GM18508 (cell line): ENCODE measurements around the gene KIAA0753.
"Not testable (repeated sequence)": the region's sequence is repeated elsewhere in the genome, so short reads cannot be mapped to it uniquely, and the experiment has no call there.

ENCODE experiments used
- ATAC-seq: cut with Tn5 transposase; IDR thresholded peaks from one replicate; pipeline ENCODE4 v1.9.1; 2021; ENCODE audit warnings: moderate number of reproducible peaks; ENCODE audit not compliant: insufficient read depth, unreplicated experiment

The KIAA0753 gene

DNA sequence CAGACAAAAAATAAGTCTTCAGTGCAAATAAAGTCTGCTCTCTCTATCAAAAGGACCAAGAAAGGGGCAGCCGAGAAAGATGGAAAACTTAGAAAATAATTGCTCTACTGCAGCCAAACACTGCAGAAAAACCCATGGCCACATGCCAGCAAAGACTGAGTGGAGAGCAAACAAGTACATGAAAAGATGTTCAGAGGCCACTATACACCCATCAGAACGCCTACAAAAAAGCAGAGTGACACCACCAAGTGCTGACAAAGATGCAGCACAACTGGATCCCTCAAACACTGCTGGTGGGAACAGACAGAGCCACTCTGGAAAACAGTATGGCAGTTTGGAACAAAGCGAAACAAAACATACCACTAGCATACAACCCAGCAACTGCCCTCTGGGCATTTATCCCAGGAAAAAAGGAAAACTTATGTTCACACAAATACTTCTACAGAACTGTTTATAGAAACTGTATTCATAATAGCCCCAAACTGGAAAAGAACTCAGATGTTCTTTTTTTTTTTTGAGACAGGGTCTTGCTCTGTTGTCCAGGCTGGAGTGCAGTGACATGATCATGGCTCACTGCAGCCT, 36.7 kb downstream of the KIAA0753 start:
- no peak for ATAC-seq

DNA sequence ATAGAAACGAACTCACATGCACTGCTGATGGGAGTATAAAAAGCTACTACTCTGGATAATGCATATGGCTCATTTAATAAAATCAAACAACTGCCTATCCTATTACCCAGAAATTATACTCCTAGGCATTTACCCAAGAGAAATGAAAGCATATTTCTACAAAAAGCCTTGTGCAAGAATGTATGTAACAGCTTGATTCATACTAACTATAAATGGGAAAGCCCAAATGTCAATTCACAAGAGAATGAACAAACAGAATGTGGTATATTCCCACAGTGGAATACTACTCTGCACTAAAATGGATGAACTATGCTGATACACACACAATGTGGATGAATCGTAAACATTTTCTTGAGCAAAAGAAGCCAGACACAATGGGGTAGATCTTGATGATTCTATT, 38.4 kb downstream of the KIAA0753 start:
- ATAC-seq: no peak

DNA sequence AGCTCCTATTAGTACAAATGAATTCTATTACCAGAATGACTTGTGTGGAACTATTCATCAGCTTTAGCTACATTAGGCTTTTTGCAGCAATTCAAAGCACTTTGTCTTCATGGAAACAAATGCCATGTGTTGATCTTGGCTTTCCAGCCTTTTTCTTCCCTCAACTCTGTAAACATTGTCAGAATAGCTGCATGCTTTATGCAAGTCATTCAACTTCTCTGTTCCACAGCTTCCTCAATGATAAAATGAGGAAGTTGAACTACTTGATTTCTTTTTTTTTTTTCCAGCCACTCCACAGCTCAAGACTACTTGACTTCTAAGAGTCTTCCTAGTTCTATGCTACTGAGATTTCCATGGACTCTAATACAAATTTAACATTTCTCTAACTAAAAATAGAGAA, 41.1 kb downstream of the KIAA0753 start:
- ATAC-seq: no peak

DNA sequence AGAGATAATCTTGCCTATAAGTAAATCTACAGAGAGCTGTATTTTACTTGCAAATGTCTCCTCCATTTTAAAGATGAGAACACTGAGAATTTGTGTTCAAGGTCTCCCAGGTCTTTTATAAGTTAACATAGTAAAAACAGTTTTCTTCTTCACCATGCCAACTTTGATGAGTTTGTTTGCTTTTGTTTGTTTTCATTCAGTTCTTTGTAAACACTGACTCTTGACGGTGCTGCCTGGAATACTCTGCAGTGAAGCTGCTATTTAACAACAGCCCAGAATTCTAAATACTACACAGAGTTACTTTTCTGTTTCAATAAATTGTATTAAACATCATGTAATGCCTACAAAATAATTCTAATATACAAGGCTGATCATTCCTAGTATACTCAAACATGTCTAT, 42.8 kb downstream of the KIAA0753 start:
- ATAC-seq: no peak

DNA sequence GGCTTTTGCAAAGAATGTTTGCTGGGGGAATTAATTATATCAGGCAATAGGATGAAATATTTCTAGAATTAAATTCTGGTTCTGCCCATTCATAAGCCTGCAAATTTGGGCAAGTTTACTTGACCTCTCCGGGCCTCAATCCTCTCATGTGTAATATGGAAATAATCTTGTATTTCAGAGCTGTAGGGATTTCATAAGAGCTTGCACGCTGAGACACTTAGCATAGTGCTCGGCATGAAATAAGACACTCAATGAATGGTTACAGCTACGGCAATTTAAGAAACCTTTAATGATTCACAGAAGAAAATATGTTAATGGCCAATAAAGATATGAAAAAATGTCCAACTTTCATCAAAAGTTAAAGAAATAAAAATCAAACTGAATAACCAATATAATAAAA, 43.6 kb downstream of the KIAA0753 start:
- no peak for ATAC-seq

DNA sequence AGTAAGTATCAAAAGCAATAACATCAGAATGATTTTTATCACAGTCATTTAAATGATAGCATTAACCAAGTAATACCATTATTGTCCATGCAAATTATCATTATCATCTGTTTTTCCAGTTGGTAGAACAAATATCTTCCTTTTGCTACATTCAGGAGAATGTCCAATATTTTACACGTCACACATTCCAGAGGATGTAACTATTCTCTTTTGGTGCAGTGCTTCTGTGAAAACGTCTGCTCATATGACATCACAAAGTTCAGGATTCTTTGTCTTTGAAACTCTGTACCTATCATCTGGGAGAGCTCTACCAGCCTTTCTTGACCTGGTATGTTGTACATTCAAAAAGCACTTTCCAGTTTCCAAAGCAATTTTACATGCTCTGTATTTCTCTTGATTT, 44.0 kb downstream of the KIAA0753 start:
- no peak for ATAC-seq

DNA sequence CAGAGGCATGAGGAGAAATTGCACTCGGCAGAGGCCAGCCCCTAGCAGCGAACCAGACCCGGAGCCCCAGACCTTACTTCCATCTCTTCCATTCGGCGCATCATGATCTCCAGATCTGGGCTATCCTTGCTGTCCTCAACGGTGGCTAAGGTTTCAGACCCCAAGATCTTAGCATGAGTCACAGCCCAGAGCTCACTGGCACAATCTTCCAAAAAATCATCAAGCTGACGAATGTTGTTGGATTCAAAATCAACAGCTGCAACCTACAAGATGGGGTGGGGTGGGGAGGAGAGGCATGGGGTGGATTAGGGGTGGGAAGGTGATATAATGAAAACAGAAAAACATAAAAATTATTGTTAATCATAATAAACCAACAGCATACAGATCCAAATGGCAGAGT, 44.4 kb downstream of the KIAA0753 start:
- ATAC-seq: no peak

DNA sequence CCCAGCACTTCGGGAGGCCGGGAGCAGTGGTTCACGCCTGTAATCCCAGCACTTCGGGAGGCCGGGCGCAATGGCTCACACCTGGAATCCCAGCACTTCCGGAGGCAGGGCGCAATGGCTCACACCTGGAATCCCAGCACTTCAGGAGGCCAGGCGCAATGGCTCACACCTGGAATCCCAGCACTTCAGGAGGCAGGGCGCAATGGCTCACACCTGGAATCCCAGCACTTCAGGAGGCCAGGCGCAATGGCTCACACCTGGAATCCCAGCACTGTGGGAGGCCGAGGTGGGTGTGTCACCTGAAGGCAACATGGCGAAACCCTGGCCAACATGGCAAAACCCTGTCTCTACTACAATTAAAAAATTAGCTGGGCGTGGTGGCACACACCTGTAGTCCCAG, 47.1 kb downstream of the KIAA0753 start:
- ATAC-seq: not testable (repeated sequence)

DNA sequence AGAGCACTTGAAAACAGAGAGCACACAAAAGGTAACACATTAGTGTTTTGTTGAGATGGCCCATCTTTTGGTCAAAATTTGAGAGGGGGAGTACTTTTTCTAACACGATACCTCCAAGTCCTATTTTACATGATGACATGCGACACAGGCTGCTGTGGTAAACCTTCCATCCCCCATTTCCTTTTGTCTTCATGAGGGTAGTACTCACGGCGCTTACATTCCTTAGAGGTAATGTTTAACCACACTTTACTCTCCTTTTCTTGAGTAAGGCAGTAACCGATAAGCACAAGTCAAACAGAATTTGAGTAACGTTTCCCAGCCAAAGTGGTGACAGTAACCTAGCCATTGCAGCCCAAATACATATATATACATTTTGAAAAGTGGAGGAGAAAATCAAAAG, 48.3 kb downstream of the KIAA0753 start:
- no peak for ATAC-seq

DNA sequence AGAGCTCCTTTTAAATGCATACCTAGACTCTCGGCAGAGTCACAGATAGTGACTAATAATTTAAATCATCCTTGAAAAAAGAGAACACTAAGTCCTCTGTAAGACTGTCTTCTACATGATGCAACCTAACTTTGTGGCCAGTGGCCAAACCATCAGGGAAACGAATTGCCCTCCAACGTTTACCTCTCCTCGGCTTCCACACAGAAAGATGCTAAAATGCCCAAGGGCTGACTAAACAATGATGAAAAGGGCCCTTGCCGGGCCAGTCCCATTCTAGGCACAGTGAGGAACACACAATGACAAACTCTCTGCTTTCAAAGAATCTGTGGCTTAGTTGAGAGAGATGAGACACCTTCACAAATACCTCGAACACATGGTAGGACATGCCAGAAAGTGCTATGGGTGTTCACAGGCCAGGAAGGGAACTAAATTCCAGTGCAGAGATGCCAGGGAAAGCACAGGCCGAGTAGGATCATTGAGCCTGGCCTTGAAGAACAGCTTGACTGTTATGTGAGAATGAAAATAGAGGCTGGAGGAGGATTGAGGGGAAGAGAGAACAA, 48.8 kb downstream of the KIAA0753 start:
- no peak for ATAC-seq

DNA sequence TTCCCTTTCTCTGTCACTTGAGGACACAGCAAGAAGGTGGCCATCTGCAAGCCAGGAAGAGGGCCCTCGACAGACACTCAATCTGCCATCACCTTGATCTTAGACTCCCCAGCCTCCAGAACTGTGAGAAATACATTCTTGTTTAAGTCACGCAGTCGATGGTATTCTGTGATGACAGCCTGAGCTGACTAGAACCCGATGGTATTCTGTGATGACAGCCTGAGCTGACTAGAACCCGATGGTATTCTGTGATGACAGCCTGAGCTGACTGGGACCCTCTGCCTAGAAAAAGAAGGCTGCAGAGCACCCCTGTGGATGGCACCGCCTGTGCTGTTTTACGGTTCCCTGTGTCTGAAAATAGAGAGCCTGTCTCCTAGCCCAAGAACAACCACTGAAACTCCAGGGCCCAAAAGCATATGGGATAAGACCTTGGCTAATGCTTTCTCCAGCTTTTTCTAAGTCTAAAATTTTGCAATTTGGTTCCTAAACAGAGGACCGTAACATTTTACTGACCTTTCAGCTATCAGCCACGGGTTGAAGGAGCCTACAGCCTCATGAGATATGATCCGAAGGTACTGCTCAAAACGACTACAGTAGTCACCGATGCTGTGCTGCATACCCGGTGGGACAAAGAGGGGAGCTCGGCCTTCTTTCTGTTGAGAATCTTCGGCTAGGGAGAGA, 51.1 kb downstream of the KIAA0753 start:
- ATAC-seq: no peak

DNA sequence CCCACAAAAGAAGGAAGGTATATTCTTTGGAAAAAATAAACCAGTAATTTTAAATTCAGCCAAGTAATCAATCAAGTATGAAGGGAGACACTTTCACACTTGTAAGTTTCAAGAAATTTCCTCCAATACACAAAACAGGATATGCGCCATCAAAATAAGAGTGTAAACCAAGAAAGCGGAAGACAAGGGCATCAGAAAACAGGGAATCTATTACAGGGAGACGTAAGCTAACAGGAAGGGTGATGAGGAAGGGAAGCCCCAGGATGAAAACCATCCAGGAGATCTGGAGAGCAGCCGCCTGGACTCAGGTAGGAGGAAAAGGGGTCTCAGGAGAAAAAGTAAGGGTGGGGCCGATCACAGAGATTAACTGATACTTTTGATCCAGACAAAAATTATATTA, 52.3 kb downstream of the KIAA0753 start:
- ATAC-seq: no peak

DNA sequence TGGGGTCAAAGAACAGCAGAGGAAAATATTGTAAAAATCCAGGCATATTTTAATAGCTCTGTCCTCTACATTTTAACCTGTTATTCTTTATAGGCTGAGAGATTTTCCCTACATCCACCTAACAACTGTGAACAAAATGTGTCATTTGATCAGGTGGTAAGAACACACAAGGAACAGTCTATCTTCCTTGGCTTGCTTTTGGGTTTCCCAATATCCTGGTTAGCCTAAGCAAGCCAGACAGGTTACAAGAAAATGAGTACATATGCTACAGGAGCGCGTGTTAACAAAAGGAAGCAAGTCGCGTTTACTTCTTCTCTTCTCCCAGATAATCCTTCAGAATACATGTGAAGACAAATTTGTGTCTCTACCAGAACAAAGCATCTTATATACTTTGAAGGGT, 53.2 kb downstream of the KIAA0753 start:
- ATAC-seq: no peak

DNA sequence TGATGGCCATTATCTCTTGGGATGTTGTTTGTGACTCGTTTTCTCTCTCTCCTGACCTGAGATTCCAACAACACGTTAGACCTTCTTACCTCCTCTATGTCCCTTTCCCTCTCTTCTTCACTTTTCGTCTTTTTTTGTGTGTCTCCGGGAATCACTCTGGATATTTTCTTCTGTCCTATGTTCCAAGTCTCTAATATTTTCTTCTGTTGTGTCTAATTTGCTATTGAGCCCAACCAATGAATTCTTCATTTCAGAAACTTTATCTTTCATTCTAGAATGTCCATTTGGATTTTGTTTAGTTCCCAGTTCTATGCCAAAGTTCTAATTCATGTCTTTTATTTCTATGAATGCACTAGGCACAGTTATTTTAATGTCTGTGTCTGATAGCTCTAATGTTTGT, 57.1 kb downstream of the KIAA0753 start:
- no peak for ATAC-seq

DNA sequence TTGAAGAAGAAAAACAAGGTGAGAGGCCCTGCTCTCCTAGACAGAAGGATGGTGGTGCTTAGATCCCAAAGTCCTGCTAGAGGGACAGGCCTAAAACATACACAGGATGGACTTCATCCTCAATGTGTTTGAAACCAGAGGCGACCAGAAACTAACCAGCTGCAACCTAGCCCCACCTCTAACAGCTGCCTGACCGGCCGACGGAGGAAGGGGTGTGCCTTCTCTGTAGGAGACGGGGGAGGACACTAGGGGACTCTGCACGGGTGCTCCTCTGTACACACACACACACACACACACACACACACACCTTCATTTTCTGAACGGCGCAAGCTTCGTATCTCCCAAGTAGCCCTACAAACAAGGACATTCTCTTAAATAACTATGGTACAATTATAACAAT, 59.9 kb downstream of the KIAA0753 start:
- ATAC-seq: no peak

DNA sequence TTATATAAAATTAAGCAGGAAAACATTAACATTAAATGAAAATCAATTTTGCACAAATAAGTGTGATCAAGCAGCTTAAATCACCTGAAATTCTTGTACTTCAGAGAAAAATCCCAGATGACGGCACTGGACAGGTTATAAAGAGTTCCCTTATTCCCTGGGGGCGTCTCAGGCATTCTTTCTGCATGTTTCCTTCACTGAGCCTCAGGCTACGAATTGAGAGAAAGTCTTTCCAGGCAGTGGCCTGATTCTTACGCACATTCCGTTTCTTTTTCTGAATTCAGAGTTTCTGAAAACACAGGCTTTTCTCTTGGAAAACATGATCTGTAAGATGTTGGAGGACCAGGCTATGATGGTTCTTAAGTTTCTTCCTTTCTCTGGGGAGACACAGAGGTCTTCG, 62.0 kb downstream of the KIAA0753 start:
- no peak for ATAC-seq

DNA sequence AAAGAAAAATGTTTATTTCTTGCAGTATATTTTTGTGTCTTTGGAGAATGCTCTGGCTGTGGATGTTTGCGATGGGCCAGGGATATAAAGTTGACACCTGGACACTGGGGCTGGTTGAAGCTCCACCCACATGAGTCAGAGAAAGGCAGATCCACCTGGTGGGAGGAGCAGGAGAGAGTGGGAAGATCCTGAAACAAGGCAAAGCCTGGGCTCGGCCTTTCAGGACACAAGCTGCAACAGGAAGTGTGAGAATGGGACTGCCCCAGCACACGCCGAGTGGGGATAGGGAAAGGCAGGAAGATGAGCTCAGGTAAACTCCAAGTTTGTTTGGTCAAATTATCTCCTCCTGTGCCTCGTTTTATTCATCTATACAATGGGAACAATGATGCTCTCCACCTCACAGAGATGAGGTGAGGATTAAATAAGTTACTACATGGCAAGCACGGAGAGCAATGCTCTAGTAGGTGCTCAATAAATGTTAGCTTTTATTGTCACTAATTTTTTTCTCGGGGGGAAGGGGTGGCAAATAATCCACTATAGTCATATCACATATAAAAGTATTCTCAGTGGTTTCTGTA, 62.7 kb downstream of the KIAA0753 start:
- no peak for ATAC-seq

DNA sequence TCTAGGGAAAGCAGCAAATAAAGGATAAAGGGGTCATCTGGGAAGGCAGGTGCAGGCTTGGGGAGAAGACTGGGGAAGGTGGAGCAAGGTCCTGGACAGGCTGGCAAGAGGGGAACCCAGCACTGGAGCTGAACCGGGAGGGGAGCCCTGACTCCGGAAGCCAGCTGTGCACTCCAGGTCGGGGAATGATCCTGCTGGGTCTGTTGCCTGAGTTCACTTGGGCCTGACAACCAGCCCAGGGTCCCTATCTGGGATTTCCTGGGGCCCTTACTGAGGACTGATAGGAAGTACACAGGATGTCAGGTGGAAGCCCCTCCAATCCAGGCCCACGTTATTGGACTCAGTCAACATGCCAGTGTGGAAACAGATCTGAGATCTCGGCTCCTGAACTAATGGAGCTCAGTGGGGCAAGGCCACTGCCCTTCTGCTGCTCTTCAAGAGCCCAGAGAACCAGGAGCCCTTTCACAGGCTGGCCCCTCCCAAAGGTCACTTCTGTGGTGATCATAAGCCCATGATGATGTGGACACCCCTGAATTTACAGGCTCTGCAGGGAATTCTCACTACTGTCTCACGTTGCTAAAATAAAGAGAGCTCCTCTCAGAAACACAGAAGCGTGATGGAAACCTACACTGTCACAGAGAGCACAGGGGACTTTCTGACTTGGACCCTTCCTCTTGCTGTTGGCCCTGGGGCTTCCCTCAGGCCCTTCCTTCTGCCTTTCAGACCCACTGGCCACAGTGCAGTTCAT, 64.3 kb downstream of the KIAA0753 start:
- ATAC-seq: no peak

DNA sequence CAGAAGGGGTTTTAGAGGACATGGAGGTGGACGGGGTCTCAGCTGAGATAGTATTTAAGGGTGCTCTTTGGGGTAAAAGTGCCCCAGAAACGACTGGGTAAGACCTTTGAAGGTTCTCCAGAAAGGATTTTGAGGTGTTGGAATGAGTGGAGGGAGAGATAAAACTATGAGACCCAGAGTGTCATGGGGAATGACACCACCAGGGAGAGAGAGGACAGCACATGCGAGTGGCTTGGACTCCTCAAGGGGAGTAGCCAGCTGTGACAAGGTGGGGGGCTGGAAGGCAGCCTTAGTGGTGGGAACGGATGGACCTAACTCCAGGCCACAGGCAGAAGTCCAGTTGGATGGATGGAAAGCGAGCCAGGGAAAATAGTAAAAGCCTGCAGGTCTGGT, 64.9 kb downstream of the KIAA0753 start:
- no peak for ATAC-seq

DNA sequence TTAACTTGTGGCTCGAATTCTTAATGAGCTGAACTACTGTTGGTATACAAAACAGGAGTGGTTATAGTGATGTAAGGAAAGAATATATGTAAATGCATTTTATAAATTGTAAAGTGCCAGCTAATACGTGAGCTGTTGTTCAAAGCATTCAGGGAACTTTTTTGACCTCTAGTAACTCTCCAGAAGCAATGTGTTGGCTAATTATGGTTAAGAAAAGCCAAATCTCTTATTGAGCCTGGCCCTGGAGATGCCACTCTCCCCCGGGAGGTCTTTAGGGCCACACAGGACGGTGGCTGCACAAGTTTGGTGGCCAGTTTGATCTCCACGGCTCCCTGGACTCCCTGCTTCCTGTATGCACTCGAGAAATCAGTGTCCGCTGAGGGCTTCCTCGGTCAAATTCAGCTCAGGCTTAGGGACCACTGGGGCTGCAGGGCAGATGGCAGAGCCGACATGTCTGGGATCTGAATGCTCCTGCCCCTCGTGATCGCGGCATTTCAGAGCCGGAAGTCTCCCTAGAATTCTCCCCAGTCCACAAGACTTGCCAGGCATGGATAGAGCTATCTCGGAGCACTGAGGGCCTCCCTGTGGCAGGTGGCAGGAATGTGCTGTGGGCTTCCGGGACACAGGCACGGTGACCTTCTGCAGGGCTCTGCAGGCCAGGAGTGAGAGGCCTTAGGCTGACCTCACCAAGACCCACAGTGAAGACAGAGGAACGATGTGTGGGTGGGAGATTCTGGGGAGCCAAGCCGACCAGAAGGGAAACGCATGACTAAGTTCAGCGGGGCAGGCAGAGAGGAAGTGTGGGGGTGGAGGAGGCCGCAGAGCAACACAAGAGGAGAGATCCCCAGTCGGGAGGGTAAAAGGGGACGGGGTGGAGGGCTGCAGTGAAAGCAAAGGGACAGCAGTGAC, 65.6 kb downstream of the KIAA0753 start:
- ATAC-seq: no peak
